K562 (cell line): ENCODE results near the gene ITGA3. TPM values are rescaled to one million over a fixed set of nuclear protein-coding genes. Genes with fewer than 3 reads are reported as not detected.

Experiments used
- ATAC-seq: fragments of 200-7000 bp; cut with Tn5 transposase; 3 replicates; pipeline ENCODE4 v1.9.1; 2020; ENCODE audit warnings: moderate library complexity
- BruUV-seq: library from RNA; stranded (reverse); fragments of 400-500 nt; replicated peaks from 2 replicates; lab custom pipeline; 2021; lab: Mats Ljungman, UMichigan
- CTCF ChIA-PET: fragments of 300-600 bp; formaldehyde crosslinking; extraction: SDS; loops from one replicate; lab custom pipeline; 2021; ENCODE audit warnings: low intra/inter-chr PET ratio; lab: Yijun Ruan, JAX
- POLR2A ChIA-PET: fragments of 300-600, 350-650 bp; sonication (Branson Sonifier 250); formaldehyde crosslinking; extraction: SDS; loops from one replicate; lab custom pipeline; 2021; ENCODE audit warnings: antibody characterized with exemption, inconsistent platforms; lab: Yijun Ruan, JAX
- DNase-seq, 4 experiments: peaks; one replicate each; pipeline versions ENCODE4 v3.0.0 to v3.0.0-alpha.2; 2011 to 2018; ENCODE audit warnings: low spot score in 3 of 4, mixed read lengths in 3 of 4; ENCODE audit errors: extremely low read depth in 1 of 4
- FAIRE-seq: peaks from 2 replicates; lab custom pipeline; 2011; peaks lifted over from hg19 to GRCh38; lab: Jason Lieb, UNC
- H2AFZ ChIP-seq: 2 replicates; pipeline ENCODE4 v1.6.0; 2011; ENCODE audit warnings: low read depth, low read length, control low read depth, inconsistent platforms
- H3K27ac ChIP-seq: fragments of 200-600 bp; 3 replicates; pipeline ENCODE4 v1.8.0; 2011; ENCODE audit warnings: low read depth, mild to moderate bottlenecking, control low read depth, inconsistent platforms, low read length, moderate library complexity, mixed read lengths; ENCODE audit errors: extremely low read depth
- H3K27me3 ChIP-seq, 2 experiments: fragments of 300-600 bp in 1 of 2; 2 replicates in 1 of 2; 3 replicates in 1 of 2; pipeline versions ENCODE4 v1.6.0 to v1.8.0; 2011; ENCODE audit warnings: inconsistent platforms in 2 of 2, low read length in 2 of 2, mild to moderate bottlenecking in 1 of 2, mixed read lengths in 1 of 2, moderate library complexity in 1 of 2; ENCODE audit not compliant: control insufficient read depth in 2 of 2, insufficient read depth in 2 of 2
- H3K36me3 ChIP-seq: fragments of 300-600 bp; 3 replicates; pipeline ENCODE4 v1.8.0; 2011; ENCODE audit warnings: mild to moderate bottlenecking, low read length, inconsistent platforms; ENCODE audit not compliant: control insufficient read depth, insufficient read depth
- H3K4me1 ChIP-seq, 2 experiments: fragments of 200-600 bp in 1 of 2; replicated peaks in 1 of 2; 2 replicates in 1 of 2; 3 replicates in 1 of 2; pipeline versions ENCODE4 v1.5.1 to v1.8.0; 2011; ENCODE audit warnings: inconsistent platforms in 2 of 2, low read length in 2 of 2, mild to moderate bottlenecking in 1 of 2, mixed read lengths in 1 of 2, moderate library complexity in 1 of 2; ENCODE audit not compliant: control insufficient read depth in 2 of 2, insufficient read depth in 2 of 2
- H3K4me2 ChIP-seq: 2 replicates; pipeline ENCODE4 v1.6.1; 2011; ENCODE audit warnings: low read length, control low read depth, inconsistent platforms, mixed read lengths; ENCODE audit not compliant: insufficient read depth
- H3K4me3 ChIP-seq: fragments of 200-600 bp; sonication (generic), shearing (Covaris generic); 2 replicates; pipeline ENCODE4 v1.5.1; 2016; ENCODE audit warnings: control low read depth, inconsistent platforms
- H3K79me2 ChIP-seq: fragments of 200-600 bp; 3 replicates; pipeline ENCODE4 v1.8.0; 2011; ENCODE audit warnings: low read length, inconsistent platforms; ENCODE audit not compliant: control insufficient read depth, insufficient read depth
- H3K9ac ChIP-seq, 2 experiments: 2 replicates each; pipeline versions ENCODE4 v1.6.0 to v1.6.1; 2011; ENCODE audit warnings: low read depth in 2 of 2, low read length in 2 of 2, control low read depth in 1 of 2, inconsistent platforms in 1 of 2, mild to moderate bottlenecking in 1 of 2, mixed read lengths in 1 of 2; ENCODE audit not compliant: insufficient read depth in 1 of 2
- H3K9me1 ChIP-seq: one replicate; pipeline ENCODE4 v1.6.0; 2011; ENCODE audit warnings: inconsistent platforms, mild to moderate bottlenecking, low read length, moderate library complexity; ENCODE audit not compliant: control insufficient read depth, insufficient read depth
- H3K9me3 ChIP-seq: replicated peaks from 2 replicates; pipeline ENCODE4 v1.5.1; 2011; ENCODE audit warnings: low read depth, low read length, inconsistent platforms; ENCODE audit not compliant: control insufficient read depth, insufficient read depth
- H4K20me1 ChIP-seq: replicated peaks from 2 replicates; pipeline ENCODE4 v1.6.1; 2011; ENCODE audit warnings: low read length, inconsistent platforms, mixed read lengths; ENCODE audit not compliant: control insufficient read depth, insufficient read depth
- ATF3 ChIP-seq, 2 experiments: fragments of 450-650 bp in 1 of 2; sonication (generic) in 1 of 2; formaldehyde crosslinking in 1 of 2; IDR thresholded peaks in 1 of 2; conservative IDR thresholded peaks in 1 of 2; 2 replicates each; pipeline versions ENCODE4 v1.6.1 to v1.8.1; 2016 to 2023; ENCODE audit warnings: mild to moderate bottlenecking in 2 of 2, moderate library complexity in 2 of 2, inconsistent platforms in 1 of 2, missing genetic modification reagents in 1 of 2
- ATF7 ChIP-seq: fragments of 450-650 bp; IDR thresholded peaks from 2 replicates; pipeline ENCODE4 v1.7.1; 2014; ENCODE audit warnings: mild to moderate bottlenecking, moderate library complexity
- CEBPG ChIP-seq, 3 experiments: fragments of 200-800 bp in 1 of 3; sonication (Bioruptor generic) in 1 of 3; sonication (generic) in 1 of 3; formaldehyde crosslinking in 1 of 3; IDR thresholded peaks in 2 of 3; conservative IDR thresholded peaks in 1 of 3; 2 replicates each; pipeline versions ENCODE4 v1.6.1 to v1.8.0; 2016 to 2022; ENCODE audit warnings: missing compliant biosample characterization in 2 of 3, missing genetic modification characterization in 2 of 3, mild to moderate bottlenecking in 1 of 3, missing genetic modification reagents in 1 of 3
- HNRNPLL ChIP-seq: fragments of 200-400 bp; formaldehyde crosslinking; IDR thresholded peaks from 2 replicates; pipeline ENCODE4 v1.6.1; 2017; ENCODE audit warnings: low read length, low read depth, mild to moderate bottlenecking; ENCODE audit not compliant: poor library complexity, severe bottlenecking
- POLR2AphosphoS5 ChIP-seq: IDR thresholded peaks from 2 replicates; pipeline ENCODE4 v1.6.1; 2011; ENCODE audit warnings: mild to moderate bottlenecking, low read depth, low read length, moderate library complexity; ENCODE audit not compliant: control insufficient read depth, insufficient read depth
- SMARCC2 ChIP-seq: fragments of 450-650 bp; IDR thresholded peaks from 2 replicates; pipeline ENCODE4 v1.6.1; 2017; ENCODE audit warnings: antibody characterized with exemption, moderate library complexity, mild to moderate bottlenecking, low read depth
- ZNF324 ChIP-seq: fragments of 250-450 bp; sonication (Bioruptor Pico); IDR thresholded peaks from 2 replicates; pipeline ENCODE4 v1.4.0; 2020; ENCODE audit warnings: mild to moderate bottlenecking
- WGBS: fragments of 100-300 bp; shearing (Covaris generic); methylation state at CpG from one replicate; pipeline ENCODE4 v1.1.6; 2016; ENCODE audit warnings: low coverage, mixed read lengths; ENCODE audit not compliant: insufficient coverage; ENCODE audit errors: missing lambda C conversion rate; 5-methylcytosine and 5-hydroxymethylcytosine counted together
- in situ Hi-C: fragments of 300-500 bp; cut with MboI; formaldehyde crosslinking; loops from 4 replicates; pipeline ENCODE4 v1.15.0; 2018; ENCODE audit warnings: inconsistent platforms, mixed read lengths
- intact Hi-C: fragments of 100-400 bp; cut with micrococcal nuclease; formaldehyde crosslinking; loops from 2 replicates; pipeline ENCODE4 v1.14.2; 2022
- polyA plus RNA-seq, 8 experiments: library from polyadenylated mRNA; depleted of rRNA in 4 of 8; stranded (reverse) in 5 of 8; unstranded in 3 of 8; fragments of >200 nt; fragmentation: Nextera tagmentation in 2 of 8; fragmentation: Illumina TruSeq in 1 of 8; extraction: Ambion mirVana in 2 of 8; extraction: Trizol in 1 of 8; gene quantifications; 2 replicates each; pipeline versions ENCODE4 v1.2.1 to v1.2.3, GENCODE V29; 2011 to 2014; ENCODE audit warnings: inconsistent platforms in 1 of 8, missing spikeins in 1 of 8
- total RNA-seq, 7 experiments: library from RNA; depleted of rRNA in 6 of 7; stranded (reverse); fragments of >200 nt in 6 of 7; fragmentation: Illumina TruSeq in 2 of 7; extraction: Trizol in 2 of 7; gene quantifications; 2 replicates each; pipeline versions ENCODE4 v1.2.1 to v1.2.3, GENCODE V29; 2011 to 2021; ENCODE audit warnings: low replicate concordance in 1 of 7

The ITGA3 gene
- total and polyA plus RNA-seq, 9 of the 15 experiments (the other 6 are each of a cell fraction or from before 2014, with no cell fraction given) = 0.03 to 0.75 (median 0.14) TPM; not detected in 2

GRCh38 chr17:50080827-50081226 is 24.9 kb downstream of the ITGA3 start (continued):
- TF ChIP-seq POLR2AphosphoS5 (no peak), SMARCC2 (no peak)

GRCh38 chr17:50081757-50082156 is 25.8 kb downstream of the ITGA3 start:
- Histone ChIP-seq H3K4me2 (no peak overlapping the region), H3K4me1 (peaks cover 0 to 11% of the 10 kb centered on the region in 2 experiments; a peak in 1 of 5 replicates), H3K4me3 (no peak overlapping the region), H3K9me1 (no peaks in the 10 kb centered on the region), H3K27me3 (peaks cover 7 to 9% of the 10 kb centered on the region in 2 experiments), H3K9ac (no peak overlapping the region), H3K9me3 (no peaks in the 10 kb centered on the region), H3K79me2 (no peaks in the 10 kb centered on the region), H2AFZ (no peak overlapping the region), H4K20me1 (0 out of 2 replicates have a peak, but pooled peaks cover 6% of the 10 kb centered on the region), H3K36me3 (no peaks in the 10 kb centered on the region), H3K27ac (no peak overlapping the region)
- BruUV-seq = no TSS peak
- in situ Hi-C loops = no loop called here
- CTCF ChIA-PET = interaction anchor here (1.1 kb wide), 1 partner anchor 116 kb away, joined by 3 read pairs; no protein-coding TSS in a partner anchor
- TF ChIP-seq ZNF324 (CRISPR knock-in tag) = no peak
- TF ChIP-seq CEBPG (CRISPR knock-in tag; IDR thresholded peaks at IDR 0.05) = no peak
- 0 out of 4 replicates have a peak, but pooled peaks of 1 of the 2 experiments have one; percentile 37 for TF ChIP-seq CEBPG (tag; conservative IDR thresholded peaks at IDR 0.05 in 1 of 2, IDR thresholded peaks at IDR 0.05 in 1 of 2)
- no peak for TF ChIP-seq HNRNPLL
- peak; percentile 73; the same call in 1 of the 2 replicates for TF ChIP-seq ATF7
- peak; percentile 80 for TF ChIP-seq ATF3 (IDR thresholded peaks at IDR 0.05)
- TF ChIP-seq ATF3 (CRISPR knock-in tag; conservative IDR thresholded peaks at IDR 0.05) = no peak
- no peak for FAIRE-seq
- intact Hi-C loops = loop anchor here (10.0 kb wide), 1 partner anchor 197 kb away; no protein-coding TSS in a partner anchor
- DNase-seq = no peak
- POLR2A ChIA-PET = interaction anchor here (0.9 kb wide), 1 partner anchor 9 kb away, joined by 3 read pairs; no protein-coding TSS in a partner anchor
- 0% methylated on average over 5 of the region's 5 CpGs for WGBS
- no peak for ATAC-seq
